Trophoblast cell (in vitro differentiated cells and primary cell): ENCODE results near the gene NFATC1.

Source experiments
- DNase-seq, 2 donors: peaks; one replicate each; pipeline ENCODE4 v3.0.0-alpha.2; 2016
- H2AFZ ChIP-seq: 2 replicates; pipeline ENCODE4 v1.6.1; 2013; ENCODE audit warnings: low read length, moderate library complexity, mild to moderate bottlenecking; ENCODE audit not compliant: insufficient read depth, poor library complexity
- H2AK5ac ChIP-seq: 2 replicates; pipeline ENCODE4 v1.6.1; 2013; ENCODE audit warnings: mild to moderate bottlenecking, low read length
- H2BK120ac ChIP-seq: 2 replicates; pipeline ENCODE4 v1.6.1; 2013; ENCODE audit warnings: low read length, mild to moderate bottlenecking, moderate library complexity; ENCODE audit not compliant: insufficient read depth, poor library complexity
- H2BK12ac ChIP-seq: 2 replicates; pipeline ENCODE4 v1.6.1; 2013; ENCODE audit warnings: mild to moderate bottlenecking, low read length, moderate library complexity
- H2BK5ac ChIP-seq: 2 replicates; pipeline ENCODE4 v1.6.1; 2013; ENCODE audit warnings: low read length, low read depth, moderate library complexity, mild to moderate bottlenecking; ENCODE audit not compliant: poor library complexity
- H3K14ac ChIP-seq: 2 replicates; pipeline ENCODE4 v1.6.1; 2013; ENCODE audit warnings: mild to moderate bottlenecking, low read length
- H3K18ac ChIP-seq: 2 replicates; pipeline ENCODE4 v1.6.1; 2013; ENCODE audit warnings: mild to moderate bottlenecking, low read length
- H3K23ac ChIP-seq: 2 replicates; pipeline ENCODE4 v1.6.1; 2013; ENCODE audit warnings: low read length
- H3K27ac ChIP-seq: 2 replicates; pipeline ENCODE4 v1.5.1; 2013; ENCODE audit warnings: low read depth, mild to moderate bottlenecking, inconsistent platforms, low read length, moderate library complexity
- H3K27me3 ChIP-seq: 2 replicates; pipeline ENCODE4 v1.6.1; 2013; ENCODE audit warnings: inconsistent platforms, mild to moderate bottlenecking, low read length, moderate library complexity; ENCODE audit not compliant: insufficient read depth
- H3K36me3 ChIP-seq, 2 experiments: 1 replicate in 1 of 2; 2 replicates in 1 of 2; pipeline ENCODE4 v1.6.1; 2013; ENCODE audit warnings: low read length in 2 of 2, mild to moderate bottlenecking in 2 of 2, moderate library complexity in 1 of 2; ENCODE audit not compliant: insufficient read depth in 2 of 2, control insufficient read depth in 1 of 2
- H3K4ac ChIP-seq: 2 replicates; pipeline ENCODE4 v1.6.1; 2013; ENCODE audit warnings: low read depth, mild to moderate bottlenecking, low read length, moderate library complexity
- H3K4me1 ChIP-seq, 2 experiments: 1 replicate in 1 of 2; 2 replicates in 1 of 2; pipeline ENCODE4 v1.6.1; 2013; ENCODE audit warnings: low read length in 2 of 2, mild to moderate bottlenecking in 2 of 2, moderate library complexity in 1 of 2; ENCODE audit not compliant: insufficient read depth in 2 of 2, control insufficient read depth in 1 of 2
- H3K4me2 ChIP-seq: 2 replicates; pipeline ENCODE4 v1.6.1; 2013; ENCODE audit warnings: inconsistent platforms, mild to moderate bottlenecking, low read length, moderate library complexity
- H3K4me3 ChIP-seq: 2 replicates; pipeline ENCODE4 v1.5.1; 2013; ENCODE audit warnings: mild to moderate bottlenecking, low read depth, low read length, inconsistent platforms
- H3K79me1 ChIP-seq: one replicate; pipeline ENCODE4 v1.6.1; 2013; ENCODE audit warnings: low read length
- H3K79me2 ChIP-seq: 2 replicates; pipeline ENCODE4 v1.6.1; 2013; ENCODE audit warnings: low read length, mild to moderate bottlenecking; ENCODE audit not compliant: control insufficient read depth, insufficient read depth, poor library complexity
- H3K9ac ChIP-seq: 2 replicates; pipeline ENCODE4 v1.6.1; 2013; ENCODE audit warnings: mild to moderate bottlenecking, low read length
- H3K9me3 ChIP-seq: 2 replicates; pipeline ENCODE4 v1.6.1; 2013; ENCODE audit warnings: low read depth, mild to moderate bottlenecking, control low read depth, inconsistent platforms, low read length; ENCODE audit not compliant: insufficient read depth
- H4K12ac ChIP-seq: 2 replicates; pipeline ENCODE4 v1.6.1; 2013; ENCODE audit warnings: low read depth, mild to moderate bottlenecking, low read length, moderate library complexity
- H4K8ac ChIP-seq: 2 replicates; pipeline ENCODE4 v1.6.1; 2013; ENCODE audit warnings: low read depth, mild to moderate bottlenecking, low read length, moderate library complexity
- H4K91ac ChIP-seq: one replicate; pipeline ENCODE4 v1.6.1; 2013; ENCODE audit warnings: low read depth, mild to moderate bottlenecking, low read length, moderate library complexity
- WGBS: extraction: QIAGEN DNeasy Blood & Tissue Kit; methylation state at CpG from one replicate; pipeline ENCODE4 v1.1.7; 2013; ENCODE audit warnings: missing lambda C conversion rate; ENCODE audit not compliant: insufficient read length, insufficient coverage; ENCODE audit errors: extremely low coverage; 5-methylcytosine and 5-hydroxymethylcytosine counted together

Gene NFATC1

GRCh38 chr18:79458917-79459803, 63.4 kb downstream of the NFATC1 start:
- Histone ChIP-seq H3K36me3 (no peaks in the 10 kb centered on the region), H3K23ac (no peak overlapping the region), H2AK5ac (peak overlapping the region; percentile 76), H3K4me3 (no peak overlapping the region), H2BK12ac (peak overlapping the region; percentile 66), H3K4me1 (peaks cover 26 to 27% of the 10 kb centered on the region in 2 experiments), H3K27ac (peak overlapping the region; percentile 87), H4K8ac (peak overlapping the region; percentile 78), H4K12ac (peak overlapping the region; percentile 1), H3K9ac (no peak overlapping the region), H2BK5ac (peak overlapping the region; percentile 20), H3K4ac (peak overlapping the region; percentile 41), H4K91ac (peak overlapping the region; percentile 89), H2AFZ (peak overlapping the region; percentile 53), H3K27me3 (no peaks in the 10 kb centered on the region), H3K9me3 (no peaks in the 10 kb centered on the region), H3K4me2 (no peak overlapping the region), H3K18ac (peak overlapping the region; percentile 26), H3K14ac (peak overlapping the region; percentile 42), H3K79me2 (peaks cover 9% of the 10 kb centered on the region), H2BK120ac (peak overlapping the region; percentile 83), H3K79me1 (peaks cover 22% of the 10 kb centered on the region)
- DNase-seq = no peak
- WGBS = no CpG with 5 or more reads among the region's 40 CpGs

- H3K27me3 ChIP-seq = no peaks in the 10 kb centered on the region
- H2BK5ac ChIP-seq = no peak overlapping the region
- H2AFZ ChIP-seq = no peak overlapping the region
- H3K4me3 ChIP-seq = no peak overlapping the region
- H4K12ac ChIP-seq = no peak overlapping the region
- peak overlapping the region; percentile 20 for H2BK12ac ChIP-seq
- no peak overlapping the region for H3K4me2 ChIP-seq
- no peaks in the 10 kb centered on the region for H3K36me3 ChIP-seq
- H3K79me1 ChIP-seq = peaks cover 22% of the 10 kb centered on the region
- H3K18ac ChIP-seq = no peak overlapping the region
- no peaks in the 10 kb centered on the region for H3K9me3 ChIP-seq
- WGBS = no CpG with 5 or more reads among the region's 9 CpGs
- no peak for DNase-seq
- H3K79me2 ChIP-seq = peaks cover 9% of the 10 kb centered on the region
- no peak overlapping the region for H3K14ac ChIP-seq
- H4K8ac ChIP-seq = no peak overlapping the region
- no peak overlapping the region for H3K23ac ChIP-seq
- H2BK120ac ChIP-seq = no peak overlapping the region
- H3K4ac ChIP-seq = no peak overlapping the region
- H3K27ac ChIP-seq = no peak overlapping the region
- no peak overlapping the region for H3K9ac ChIP-seq
- H2AK5ac ChIP-seq = no peak overlapping the region
- H4K91ac ChIP-seq = no peak overlapping the region
- peaks cover 26 to 27% of the 10 kb centered on the region in 2 experiments for H3K4me1 ChIP-seq
Measured at GRCh38 chr18:79459946-79460480, 64.3 kb downstream of the NFATC1 start.

- Histone ChIP-seq H3K4me1 (peaks cover 27 to 32% of the 10 kb centered on the region in 2 experiments), H3K4me2 (no peak overlapping the region), H3K79me1 (peaks cover 22% of the 10 kb centered on the region), H3K9ac (no peak overlapping the region), H2AFZ (no peak overlapping the region), H3K27ac (no peak overlapping the region), H3K27me3 (no peaks in the 10 kb centered on the region), H2BK5ac (no peak overlapping the region), H3K36me3 (no peaks in the 10 kb centered on the region), H3K4me3 (peak overlapping the region; percentile 20), H2AK5ac (peak overlapping the region; percentile 8), H3K4ac (no peak overlapping the region), H4K12ac (no peak overlapping the region), H2BK120ac (no peak overlapping the region), H3K79me2 (peaks cover 9% of the 10 kb centered on the region), H4K91ac (peak overlapping the region; percentile 20), H2BK12ac (peak overlapping the region; percentile 34), H3K9me3 (no peaks in the 10 kb centered on the region), H3K18ac (peak overlapping the region; percentile 40), H4K8ac (no peak overlapping the region), H3K14ac (peak overlapping the region; percentile 11), H3K23ac (no peak overlapping the region)
- DNase-seq = peak in 1 of 2 donors; percentile 58
- WGBS = no CpG with 5 or more reads among the region's 31 CpGs
Measured at GRCh38 chr18:79460481-79461300, 65.0 kb downstream of the NFATC1 start.

GRCh38 chr18:79461627-79462026, 65.9 kb downstream of the NFATC1 start:
- no peak for DNase-seq
- H4K12ac ChIP-seq = no peak overlapping the region
- no peaks in the 10 kb centered on the region for H3K36me3 ChIP-seq
- H3K9ac ChIP-seq = no peak overlapping the region
- WGBS = no CpG with 5 or more reads among the region's 22 CpGs
- no peak overlapping the region for H2AFZ ChIP-seq
- H3K14ac ChIP-seq = no peak overlapping the region
- H3K4me2 ChIP-seq = no peak overlapping the region
- peak overlapping the region; percentile 67 for H2AK5ac ChIP-seq
- H3K27ac ChIP-seq = no peak overlapping the region
- no peak overlapping the region for H3K4me3 ChIP-seq
- peaks cover 22% of the 10 kb centered on the region for H3K79me1 ChIP-seq
- H2BK12ac ChIP-seq = peak overlapping the region; percentile 1
- no peak overlapping the region for H3K23ac ChIP-seq
- H3K9me3 ChIP-seq = no peaks in the 10 kb centered on the region
- H4K8ac ChIP-seq = no peak overlapping the region
- no peak overlapping the region for H3K18ac ChIP-seq
- H2BK120ac ChIP-seq = no peak overlapping the region
- peaks cover 9% of the 10 kb centered on the region for H3K79me2 ChIP-seq
- H2BK5ac ChIP-seq = no peak overlapping the region
- no peak overlapping the region for H3K4ac ChIP-seq
- H3K27me3 ChIP-seq = no peaks in the 10 kb centered on the region
- H4K91ac ChIP-seq = no peak overlapping the region
- H3K4me1 ChIP-seq = peaks cover 27 to 32% of the 10 kb centered on the region in 2 experiments
